HG02623 (cell line): ENCODE results near the gene BTBD19.
"Not testable (repeated sequence)": the region's sequence is repeated elsewhere in the genome, so short reads cannot be mapped to it uniquely, and the experiment has no call there.

Experiments used
- ATAC-seq: cut with Tn5 transposase; IDR thresholded peaks from one replicate; pipeline ENCODE4 v1.9.1; 2021; ENCODE audit warnings: moderate library complexity; ENCODE audit not compliant: unreplicated experiment

Gene BTBD19

GRCh38 chr1:44808063-44808937, at the start of gene BTBD19:
BTBD19 (plus strand) TSS chr1:44808523; CDS start chr1:44808821, 298 bp downstream.
- ATAC-seq: no peak

GRCh38 chr1:44759077-44759476, 49.2 kb upstream of the BTBD19 start:
- ATAC-seq: no peak

- no peak for ATAC-seq
Observed at GRCh38 chr1:44760876-44761275, 47.4 kb upstream of the BTBD19 start.

- not testable (repeated sequence) for ATAC-seq
Observed at GRCh38 chr1:44766421-44766820, 41.9 kb upstream of the BTBD19 start.

- ATAC-seq: peak; percentile 67
Observed at GRCh38 chr1:44775078-44775929, 33.0 kb upstream of the BTBD19 start, which contains the start of gene RPS8. RPS8 (plus strand) TSS chr1:44775540; CDS start chr1:44775597, 57 bp downstream.

GRCh38 chr1:44775930-44776729, 32.2 kb upstream of the BTBD19 start:
- peak; percentile 15 for ATAC-seq

GRCh38 chr1:44776730-44777068, 31.6 kb upstream of the BTBD19 start:
- no peak for ATAC-seq

- no peak for ATAC-seq
Observed at GRCh38 chr1:44777547-44777946, 30.8 kb upstream of the BTBD19 start.

- ATAC-seq: no peak
Observed at GRCh38 chr1:44777969-44778635, 30.2 kb upstream of the BTBD19 start.

GRCh38 chr1:44778705-44779576, 29.4 kb upstream of the BTBD19 start:
- no peak for ATAC-seq

GRCh38 chr1:44780583-44781121, 27.7 kb upstream of the BTBD19 start:
- ATAC-seq: no peak

- ATAC-seq: no peak
Observed at GRCh38 chr1:44783697-44784093, 24.6 kb upstream of the BTBD19 start.

- ATAC-seq: no peak
Observed at GRCh38 chr1:44784094-44785028, 24.0 kb upstream of the BTBD19 start.

- no peak for ATAC-seq
Observed at GRCh38 chr1:44785029-44785380, 23.3 kb upstream of the BTBD19 start.

- no peak for ATAC-seq
Observed at GRCh38 chr1:44785501-44786137, 22.7 kb upstream of the BTBD19 start.

- no peak for ATAC-seq
Observed at GRCh38 chr1:44786138-44786840, 22.0 kb upstream of the BTBD19 start.

GRCh38 chr1:44786841-44787426, 21.4 kb upstream of the BTBD19 start:
- no peak for ATAC-seq
